K562 (cell line): Measurements from ENCODE around the gene NDOR1. TPM values are rescaled to one million over a fixed set of nuclear protein-coding genes. Genes with fewer than 3 reads are reported as not detected.

ENCODE experiments used
- DMBX1 ChIP-seq: fragments of 250-450 bp; sonication (Bioruptor Pico); IDR thresholded peaks from 2 replicates; pipeline ENCODE4 v1.8.0; 2022; ENCODE audit warnings: inconsistent platforms, mild to moderate bottlenecking, moderate library complexity, borderline replicate concordance
- ERF ChIP-seq: fragments of 450-650 bp; formaldehyde crosslinking; IDR thresholded peaks from 2 replicates; pipeline ENCODE4 v1.4.0; 2020; ENCODE audit warnings: mild to moderate bottlenecking, mixed read lengths
- FOSL1 ChIP-seq: fragments of 200-800 bp; sonication (Bioruptor generic); conservative IDR thresholded peaks from 2 replicates; pipeline ENCODE4 v1.6.1; 2016; ENCODE audit warnings: missing genetic modification characterization, missing compliant biosample characterization
- TEAD4 ChIP-seq, 2 experiments: sonication (generic) in 1 of 2; formaldehyde crosslinking in 1 of 2; IDR thresholded peaks; 2 replicates each; pipeline versions ENCODE4 v1.6.1 to v1.8.0; 2012 to 2022; ENCODE audit warnings: borderline replicate concordance in 1 of 2, inconsistent platforms in 1 of 2, low read length in 1 of 2, mild to moderate bottlenecking in 1 of 2, missing genetic modification reagents in 1 of 2
- XRCC3 ChIP-seq: fragments of 450-650 bp; IDR thresholded peaks from 2 replicates; pipeline ENCODE4 v1.6.1; 2017; ENCODE audit warnings: mild to moderate bottlenecking, moderate library complexity
- ZNF77 ChIP-seq: fragments of 250-450 bp; sonication (Bioruptor Pico); IDR thresholded peaks from 2 replicates; pipeline ENCODE4 v1.5.0; 2020
- polyA plus RNA-seq, 8 experiments: library from polyadenylated mRNA; depleted of rRNA in 4 of 8; stranded (reverse) in 5 of 8; unstranded in 3 of 8; fragments of >200 nt; fragmentation: Nextera tagmentation in 2 of 8; fragmentation: Illumina TruSeq in 1 of 8; extraction: Ambion mirVana in 2 of 8; extraction: Trizol in 1 of 8; gene quantifications; 2 replicates each; pipeline versions ENCODE4 v1.2.1 to v1.2.3, GENCODE V29; 2011 to 2014; ENCODE audit warnings: inconsistent platforms in 1 of 8, missing spikeins in 1 of 8
- total RNA-seq, 7 experiments: library from RNA; depleted of rRNA in 6 of 7; stranded (reverse); fragments of >200 nt in 6 of 7; fragmentation: Illumina TruSeq in 2 of 7; extraction: Trizol in 2 of 7; gene quantifications; 2 replicates each; pipeline versions ENCODE4 v1.2.1 to v1.2.3, GENCODE V29; 2011 to 2021; ENCODE audit warnings: low replicate concordance in 1 of 7
- TF ChIP-seq, protein P1 (sequence below): fragments of 450-650 bp; formaldehyde crosslinking; IDR thresholded peaks from 2 replicates; pipeline ENCODE4 v1.4.0; 2020; ENCODE audit warnings: mild to moderate bottlenecking, moderate library complexity
- TF ChIP-seq, protein P2 (sequence below): fragments of 250-450 bp; sonication (Bioruptor Pico); IDR thresholded peaks from 2 replicates; pipeline ENCODE4 v1.5.0; 2021; ENCODE audit warnings: mild to moderate bottlenecking, moderate library complexity
- TF ChIP-seq, protein P3 (sequence below): fragments of 250-450 bp; sonication (Bioruptor Pico); IDR thresholded peaks from 2 replicates; pipeline ENCODE4 v1.4.0; 2020
- TF ChIP-seq, protein P4 (sequence below): IDR thresholded peaks from 2 replicates; pipeline ENCODE4 v1.6.1; 2016; ENCODE audit warnings: missing genetic modification characterization, missing compliant biosample characterization

NDOR1 gene
- total and polyA plus RNA-seq, 9 of the 15 experiments (the other 6 are each of a cell fraction or from before 2014, with no cell fraction given) = 0.06 to 36.9 (median 6.9) TPM

DNA sequence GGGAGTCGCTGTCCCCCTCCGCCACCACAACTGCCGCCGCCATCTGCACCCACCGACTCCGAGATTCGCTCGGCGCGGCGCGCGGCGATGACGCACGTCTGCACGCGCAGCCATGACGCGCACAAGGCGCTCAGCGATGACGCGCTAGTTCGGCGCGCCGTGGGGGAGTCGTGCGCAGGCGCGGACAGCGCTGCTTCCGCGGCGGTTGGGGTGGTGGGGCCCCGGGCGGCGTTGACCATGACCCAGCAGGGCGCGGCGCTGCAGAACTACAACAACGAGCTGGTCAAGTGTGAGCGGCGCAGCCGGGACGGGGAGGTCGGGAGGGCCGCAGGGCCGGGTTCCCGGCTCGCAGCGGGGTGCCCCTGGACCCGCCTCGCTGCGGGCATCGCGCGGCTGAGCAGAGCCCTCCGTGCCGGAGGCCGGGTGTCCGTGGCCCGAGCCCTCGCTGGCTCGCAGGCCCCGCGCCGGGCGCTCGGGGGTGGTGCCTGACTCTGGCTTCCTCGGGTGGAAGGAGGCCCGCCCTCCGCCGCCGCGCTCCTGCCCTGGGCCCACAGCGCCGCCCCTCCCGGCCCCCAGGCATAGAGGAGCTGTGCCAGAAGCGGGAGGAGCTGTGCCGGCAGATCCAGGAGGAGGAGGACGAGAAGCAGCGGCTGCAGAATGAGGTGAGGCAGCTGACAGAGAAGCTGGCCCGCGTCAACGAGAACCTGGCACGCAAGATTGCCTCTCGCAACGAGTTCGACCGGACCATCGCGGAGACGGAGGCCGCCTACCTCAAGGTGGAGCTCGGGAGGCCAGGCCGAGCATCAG is 16.8 kb upstream of the NDOR1 start, which contains the start of the genes ANAPC2 and SSNA1 (continued):
- TF ChIP-seq, protein P1, sequence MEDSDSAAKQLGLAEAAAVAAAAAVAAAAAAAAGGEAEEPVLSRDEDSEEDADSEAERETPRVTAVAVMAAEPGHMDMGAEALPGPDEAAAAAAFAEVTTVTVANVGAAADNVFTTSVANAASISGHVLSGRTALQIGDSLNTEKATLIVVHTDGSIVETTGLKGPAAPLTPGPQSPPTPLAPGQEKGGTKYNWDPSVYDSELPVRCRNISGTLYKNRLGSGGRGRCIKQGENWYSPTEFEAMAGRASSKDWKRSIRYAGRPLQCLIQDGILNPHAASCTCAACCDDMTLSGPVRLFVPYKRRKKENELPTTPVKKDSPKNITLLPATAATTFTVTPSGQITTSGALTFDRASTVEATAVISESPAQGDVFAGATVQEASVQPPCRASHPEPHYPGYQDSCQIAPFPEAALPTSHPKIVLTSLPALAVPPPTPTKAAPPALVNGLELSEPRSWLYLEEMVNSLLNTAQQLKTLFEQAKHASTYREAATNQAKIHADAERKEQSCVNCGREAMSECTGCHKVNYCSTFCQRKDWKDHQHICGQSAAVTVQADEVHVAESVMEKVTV (CRISPR knock-in tag) = peak; percentile 41; the same call in 1 of the 2 replicates
- TF ChIP-seq TEAD4 (IDR thresholded peaks at IDR 0.05; ENCODE audit: low read length) (0 out of 2 replicates have a peak, but pooled peaks have one; percentile 29), TEAD4 (CRISPR knock-in tag; IDR thresholded peaks at IDR 0.05; ENCODE audit: borderline replicate concordance) (no peak), ERF (peak; percentile 28; the same call in 1 of the 2 replicates), XRCC3 (no peak), DMBX1 (CRISPR knock-in tag) (no peak), ZNF77 (CRISPR knock-in tag) (no peak), FOSL1 (tag) (peak; percentile 77)
- TF ChIP-seq, protein P2, sequence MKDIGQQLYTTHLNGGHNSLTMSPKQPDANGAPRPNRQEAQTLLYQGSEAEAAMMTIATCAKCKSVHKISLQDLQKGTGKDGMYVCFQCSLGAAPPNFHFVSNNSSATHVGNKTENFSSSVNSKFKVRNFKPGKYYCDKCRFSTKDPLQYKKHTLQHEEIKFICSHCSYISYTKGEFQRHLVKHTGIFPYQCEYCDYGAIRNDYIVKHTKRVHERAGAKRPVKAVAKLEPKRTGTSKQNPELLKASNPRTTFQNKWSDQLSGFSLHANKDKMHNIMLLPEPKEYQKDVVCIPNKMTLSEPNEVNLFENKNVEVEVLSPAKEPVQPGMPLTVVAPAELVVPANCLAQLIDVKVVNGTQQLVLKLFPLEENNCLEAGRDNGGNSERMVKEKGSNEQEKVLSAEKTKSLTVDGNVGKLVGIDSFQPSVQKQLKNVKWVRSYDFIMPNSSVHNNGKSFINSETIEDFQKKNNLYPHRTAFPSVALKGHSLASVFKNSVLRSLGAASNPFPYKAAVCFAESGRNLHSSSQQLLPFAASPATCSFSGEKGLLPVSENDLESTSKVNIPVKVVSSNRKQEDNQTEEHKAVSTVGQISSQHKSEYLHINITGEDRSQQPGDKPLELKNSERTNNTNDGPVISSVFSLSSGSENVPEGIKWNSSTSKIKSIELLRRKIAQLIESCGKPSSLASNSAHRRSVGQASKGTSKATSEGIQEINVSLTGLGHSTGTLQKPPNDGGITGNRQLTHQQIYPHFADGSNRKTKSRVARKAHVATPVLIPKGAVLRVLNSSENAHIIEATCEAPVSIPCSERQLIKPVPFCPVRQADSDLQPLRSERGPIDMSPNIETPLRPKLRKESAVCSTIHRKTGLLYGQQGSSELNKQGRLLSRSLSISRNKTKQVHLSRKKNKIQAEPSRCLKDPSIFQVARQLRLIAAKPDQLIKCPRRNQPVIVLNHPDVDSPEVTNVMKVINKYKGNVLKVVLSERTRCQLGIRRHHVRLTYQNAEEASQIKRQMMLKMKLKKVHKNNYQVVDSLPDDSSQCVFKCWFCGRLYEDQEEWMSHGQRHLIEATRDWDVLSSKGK (CRISPR knock-in tag) = no peak
- TF ChIP-seq, protein P3, sequence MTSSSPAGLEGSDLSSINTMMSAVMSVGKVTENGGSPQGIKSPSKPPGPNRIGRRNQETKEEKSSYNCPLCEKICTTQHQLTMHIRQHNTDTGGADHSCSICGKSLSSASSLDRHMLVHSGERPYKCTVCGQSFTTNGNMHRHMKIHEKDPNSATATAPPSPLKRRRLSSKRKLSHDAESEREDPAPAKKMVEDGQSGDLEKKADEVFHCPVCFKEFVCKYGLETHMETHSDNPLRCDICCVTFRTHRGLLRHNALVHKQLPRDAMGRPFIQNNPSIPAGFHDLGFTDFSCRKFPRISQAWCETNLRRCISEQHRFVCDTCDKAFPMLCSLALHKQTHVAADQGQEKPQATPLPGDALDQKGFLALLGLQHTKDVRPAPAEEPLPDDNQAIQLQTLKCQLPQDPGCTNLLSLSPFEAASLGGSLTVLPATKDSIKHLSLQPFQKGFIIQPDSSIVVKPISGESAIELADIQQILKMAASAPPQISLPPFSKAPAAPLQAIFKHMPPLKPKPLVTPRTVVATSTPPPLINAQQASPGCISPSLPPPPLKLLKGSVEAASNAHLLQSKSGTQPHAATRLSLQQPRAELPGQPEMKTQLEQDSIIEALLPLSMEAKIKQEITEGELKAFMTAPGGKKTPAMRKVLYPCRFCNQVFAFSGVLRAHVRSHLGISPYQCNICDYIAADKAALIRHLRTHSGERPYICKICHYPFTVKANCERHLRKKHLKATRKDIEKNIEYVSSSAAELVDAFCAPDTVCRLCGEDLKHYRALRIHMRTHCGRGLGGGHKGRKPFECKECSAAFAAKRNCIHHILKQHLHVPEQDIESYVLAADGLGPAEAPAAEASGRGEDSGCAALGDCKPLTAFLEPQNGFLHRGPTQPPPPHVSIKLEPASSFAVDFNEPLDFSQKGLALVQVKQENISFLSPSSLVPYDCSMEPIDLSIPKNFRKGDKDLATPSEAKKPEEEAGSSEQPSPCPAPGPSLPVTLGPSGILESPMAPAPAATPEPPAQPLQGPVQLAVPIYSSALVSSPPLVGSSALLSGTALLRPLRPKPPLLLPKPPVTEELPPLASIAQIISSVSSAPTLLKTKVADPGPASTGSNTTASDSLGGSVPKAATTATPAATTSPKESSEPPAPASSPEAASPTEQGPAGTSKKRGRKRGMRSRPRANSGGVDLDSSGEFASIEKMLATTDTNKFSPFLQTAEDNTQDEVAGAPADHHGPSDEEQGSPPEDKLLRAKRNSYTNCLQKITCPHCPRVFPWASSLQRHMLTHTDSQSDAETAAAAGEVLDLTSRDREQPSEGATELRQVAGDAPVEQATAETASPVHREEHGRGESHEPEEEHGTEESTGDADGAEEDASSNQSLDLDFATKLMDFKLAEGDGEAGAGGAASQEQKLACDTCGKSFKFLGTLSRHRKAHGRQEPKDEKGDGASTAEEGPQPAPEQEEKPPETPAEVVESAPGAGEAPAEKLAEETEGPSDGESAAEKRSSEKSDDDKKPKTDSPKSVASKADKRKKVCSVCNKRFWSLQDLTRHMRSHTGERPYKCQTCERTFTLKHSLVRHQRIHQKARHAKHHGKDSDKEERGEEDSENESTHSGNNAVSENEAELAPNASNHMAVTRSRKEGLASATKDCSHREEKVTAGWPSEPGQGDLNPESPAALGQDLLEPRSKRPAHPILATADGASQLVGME (CRISPR knock-in tag) = no peak; the same call in 1 of the 2 replicates
- TF ChIP-seq, protein P4, sequence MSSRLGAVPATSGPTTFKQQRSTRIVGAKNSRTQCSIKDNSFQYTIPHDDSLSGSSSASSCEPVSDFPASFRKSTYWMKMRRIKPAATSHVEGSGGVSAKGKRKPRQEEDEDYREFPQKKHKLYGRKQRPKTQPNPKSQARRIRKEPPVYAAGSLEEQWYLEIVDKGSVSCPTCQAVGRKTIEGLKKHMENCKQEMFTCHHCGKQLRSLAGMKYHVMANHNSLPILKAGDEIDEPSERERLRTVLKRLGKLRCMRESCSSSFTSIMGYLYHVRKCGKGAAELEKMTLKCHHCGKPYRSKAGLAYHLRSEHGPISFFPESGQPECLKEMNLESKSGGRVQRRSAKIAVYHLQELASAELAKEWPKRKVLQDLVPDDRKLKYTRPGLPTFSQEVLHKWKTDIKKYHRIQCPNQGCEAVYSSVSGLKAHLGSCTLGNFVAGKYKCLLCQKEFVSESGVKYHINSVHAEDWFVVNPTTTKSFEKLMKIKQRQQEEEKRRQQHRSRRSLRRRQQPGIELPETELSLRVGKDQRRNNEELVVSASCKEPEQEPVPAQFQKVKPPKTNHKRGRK = no peak
